CD1c-positive myeloid dendritic cell (primary cell): ENCODE measurements around the gene GFM1.
"Not testable (repeated sequence)": the region's sequence is repeated elsewhere in the genome, so short reads cannot be mapped to it uniquely, and the experiment has no call there.

Experiments used
- DNase-seq: peaks from one replicate; pipeline ENCODE4 v3.0.0-alpha.2; 2016; ENCODE audit errors: extremely low spot score

The GFM1 gene

GRCh38 chr3:158678687-158679086 is 34.4 kb downstream of the GFM1 start:
- no peak for DNase-seq

- no peak for DNase-seq
Measured at GRCh38 chr3:158679547-158680000, 35.2 kb downstream of the GFM1 start.

DNA sequence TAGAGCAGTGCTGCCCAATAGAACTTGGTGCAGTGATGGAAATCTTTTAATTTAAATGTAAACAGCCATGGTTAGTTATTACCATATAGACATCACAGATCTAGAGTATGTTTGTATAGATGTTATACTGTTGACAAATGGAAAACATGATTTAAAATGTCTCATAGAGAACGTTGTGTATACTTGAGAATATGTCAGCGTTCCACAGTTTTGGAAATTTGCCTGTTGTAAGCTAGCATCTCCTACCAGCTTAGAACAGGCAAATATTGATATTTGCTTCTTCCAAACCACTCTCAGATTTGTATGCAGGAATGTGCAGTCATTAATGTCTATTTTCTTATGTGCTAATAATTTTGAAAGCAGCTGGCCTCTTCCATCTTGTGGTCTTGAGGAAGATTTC is 36.5 kb downstream of the GFM1 start:
- DNase-seq: no peak

- no peak for DNase-seq
Measured at GRCh38 chr3:158683230-158683962, 39.1 kb downstream of the GFM1 start.

DNA sequence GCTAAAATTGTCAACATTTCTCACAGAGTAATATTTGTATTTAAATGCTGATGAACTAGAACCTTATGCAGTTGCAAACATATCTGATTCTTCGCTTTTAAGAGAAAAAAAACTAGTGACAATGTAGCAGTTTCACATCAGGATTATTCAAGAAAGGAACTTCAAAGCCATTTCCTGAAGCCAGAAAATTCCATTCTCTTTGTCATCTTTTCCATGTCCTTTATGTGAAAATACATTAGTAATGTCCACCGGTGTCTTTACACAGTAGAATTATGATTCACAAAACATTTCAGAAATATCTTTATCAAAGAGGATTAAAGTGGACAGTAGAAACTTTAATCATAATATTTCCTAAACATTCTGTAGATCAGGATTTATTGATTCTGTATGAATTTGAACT is 40.8 kb downstream of the GFM1 start:
- no peak for DNase-seq

- DNase-seq: not testable (repeated sequence)
Measured at GRCh38 chr3:158693866-158694456, 49.6 kb downstream of the GFM1 start.

DNA sequence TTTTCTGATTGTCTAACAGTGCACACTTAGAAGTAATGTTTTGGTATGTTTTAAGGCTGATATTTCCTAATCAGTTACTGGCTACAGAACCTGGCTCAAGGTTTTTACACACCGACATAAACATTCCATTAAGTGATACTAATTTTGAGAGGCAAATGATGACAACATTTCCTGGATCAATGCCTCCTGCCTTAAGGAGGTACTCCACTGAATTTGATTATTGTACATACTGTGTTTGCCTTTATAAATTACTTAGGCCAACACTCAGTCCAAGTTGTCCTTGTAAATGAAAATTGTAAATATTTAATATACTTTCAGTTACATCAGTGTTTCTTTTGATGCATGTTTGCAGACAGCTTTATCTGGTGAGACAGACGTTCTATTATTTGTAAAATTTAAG is 52.3 kb downstream of the GFM1 start:
- no peak for DNase-seq

DNA sequence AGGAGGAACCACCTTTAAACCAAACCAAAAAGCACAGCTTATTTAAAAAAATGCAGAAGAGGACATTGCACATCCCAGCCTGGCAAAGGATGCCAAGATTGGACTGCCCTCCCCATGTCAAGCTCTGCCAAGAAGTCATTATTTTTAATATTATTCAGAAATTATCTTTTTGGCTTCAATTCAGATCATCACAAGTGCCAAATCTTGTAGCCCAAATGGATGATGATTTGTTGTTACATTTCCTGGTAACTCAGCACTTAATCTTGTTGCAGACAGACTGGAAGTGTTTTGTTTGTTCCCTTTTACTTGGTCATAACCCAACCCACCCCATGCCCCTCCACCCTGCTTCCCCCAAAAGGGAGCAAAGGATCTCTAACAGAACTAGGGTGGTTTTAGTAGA is 56.2 kb downstream of the GFM1 start:
- no peak for DNase-seq

- no peak for DNase-seq
Measured at GRCh38 chr3:158701420-158702065, 57.2 kb downstream of the GFM1 start.

DNA sequence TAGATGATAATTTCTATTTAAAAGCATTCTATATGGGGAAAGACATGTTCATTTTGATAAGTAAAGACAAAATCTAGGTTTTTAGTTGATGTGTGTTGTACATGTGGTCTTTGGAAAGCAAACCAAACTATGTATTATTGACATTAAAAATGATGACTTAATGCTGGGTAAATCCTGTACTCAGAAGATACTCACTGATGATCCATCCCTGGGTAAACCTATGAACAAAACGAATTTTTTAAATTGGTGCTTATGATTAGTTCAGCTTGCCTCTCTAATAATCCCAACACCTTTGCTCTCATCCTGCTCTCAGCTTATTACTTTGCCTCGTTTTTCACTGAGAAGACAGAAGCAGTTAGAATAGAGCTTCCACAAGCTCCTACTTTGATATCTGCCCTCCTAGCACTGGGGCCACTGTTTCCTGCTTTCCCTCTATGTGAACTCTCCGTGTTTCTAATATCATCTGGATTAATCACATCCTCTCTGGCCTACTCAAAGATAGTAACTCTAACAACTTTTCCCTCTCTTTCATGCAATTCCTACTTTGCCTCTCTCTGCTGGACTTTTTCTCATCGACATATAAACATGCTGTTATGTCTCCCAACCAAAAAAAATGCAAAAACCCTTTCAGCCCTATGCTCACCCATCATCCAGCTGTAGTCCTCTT is 58.6 kb downstream of the GFM1 start:
- DNase-seq: no peak

GRCh38 chr3:158703566-158703965 is 59.2 kb downstream of the GFM1 start:
- no peak for DNase-seq

GRCh38 chr3:158709666-158710083 is 65.3 kb downstream of the GFM1 start:
- DNase-seq: no peak

DNA sequence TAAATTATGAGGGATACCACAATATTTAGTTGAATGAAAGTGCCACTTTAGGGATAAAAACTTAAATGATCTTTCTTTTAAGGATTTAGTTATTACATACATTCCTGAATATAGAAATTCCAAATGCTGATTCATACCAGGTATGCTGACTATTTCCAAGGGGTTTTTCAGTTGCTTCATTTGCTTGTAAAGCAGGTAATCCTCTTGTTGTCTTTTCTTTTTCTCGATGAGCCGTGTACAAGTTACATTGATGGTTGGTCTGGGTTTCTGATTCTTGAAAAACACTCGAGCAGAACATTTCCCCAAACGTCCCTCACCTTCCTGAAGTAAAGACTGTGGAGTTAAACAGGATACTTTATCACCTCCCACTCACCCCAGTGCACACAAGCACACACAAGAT is 66.3 kb downstream of the GFM1 start:
- no peak for DNase-seq

DNA sequence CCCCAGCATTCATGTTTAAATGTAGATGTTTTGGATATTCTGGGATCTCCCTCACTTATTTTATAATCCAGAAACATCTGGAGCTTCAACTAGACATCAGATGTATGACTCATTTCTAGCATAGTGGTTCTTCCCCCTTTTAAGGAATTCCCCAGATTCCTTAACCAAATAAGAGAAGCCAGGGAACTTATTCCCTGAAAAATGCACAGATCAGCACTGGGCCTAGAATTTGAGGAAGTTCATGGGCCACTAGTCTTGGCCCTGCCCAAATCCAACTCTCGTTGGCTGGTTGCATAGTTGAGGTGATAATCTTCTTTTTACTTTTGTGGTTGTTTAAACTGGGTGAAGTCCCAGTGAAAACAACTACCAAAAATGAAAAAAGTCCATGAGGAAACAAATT is 67.6 kb downstream of the GFM1 start:
- peak; percentile 77 for DNase-seq

DNA sequence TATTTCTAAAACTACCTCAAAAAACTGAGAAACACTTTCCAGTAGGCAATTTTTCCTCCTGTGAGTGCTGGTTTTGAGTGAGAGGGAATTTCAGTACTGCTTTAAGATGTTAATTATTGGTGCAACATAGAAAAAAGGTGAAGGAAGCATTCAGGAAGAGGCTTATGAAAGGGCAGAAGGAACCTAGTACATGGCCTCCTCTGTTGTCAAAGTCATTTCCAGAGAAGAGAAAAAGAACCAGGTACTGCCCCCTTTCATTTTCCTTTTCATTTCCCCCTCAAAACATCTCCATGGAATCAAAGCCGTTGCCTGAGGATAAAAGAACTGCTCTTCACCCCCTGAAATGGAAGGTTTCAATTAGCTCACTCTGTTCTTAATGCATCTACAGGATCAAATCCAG is 68.1 kb downstream of the GFM1 start:
- DNase-seq: no peak

DNA sequence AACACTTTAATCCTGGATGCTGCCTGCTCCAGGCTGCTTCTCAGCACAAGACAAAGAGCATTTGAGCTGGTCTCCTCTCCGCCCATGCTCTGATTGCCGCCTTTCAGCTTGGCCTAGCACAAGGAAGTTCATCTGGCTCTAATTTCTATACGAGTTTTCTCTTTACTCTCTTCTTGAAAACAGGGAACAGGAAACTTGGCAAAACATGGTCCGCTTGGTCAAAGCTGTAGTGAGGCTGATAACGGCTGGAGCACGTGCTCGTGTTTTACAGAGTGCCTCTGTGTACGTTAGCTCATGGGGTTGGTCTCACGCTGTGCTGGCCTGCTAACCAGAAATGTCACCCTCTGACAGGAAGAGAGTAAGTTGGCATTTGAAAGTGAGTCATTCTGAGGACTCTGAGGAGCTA is 68.8 kb downstream of the GFM1 start:
- DNase-seq: peak; percentile 62

DNA sequence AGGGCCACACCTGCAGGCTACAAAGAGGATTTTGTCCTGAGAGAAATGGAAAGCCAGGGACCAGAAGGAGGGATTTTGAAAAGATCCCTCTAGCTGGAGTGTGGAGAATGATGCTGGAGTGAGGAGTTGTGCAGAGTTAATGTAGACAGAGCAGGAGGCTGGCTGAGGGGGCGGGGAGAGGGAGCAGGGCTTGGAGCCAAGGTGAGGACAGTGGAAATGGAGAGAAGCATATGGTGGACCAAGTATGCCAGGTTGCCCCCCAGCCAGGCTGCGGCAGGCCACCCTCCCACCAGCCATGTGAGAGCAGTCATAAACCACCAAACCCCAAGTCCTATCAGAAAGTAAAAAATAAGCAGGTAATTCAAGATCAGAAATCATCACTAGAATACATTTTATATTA is 73.2 kb downstream of the GFM1 start:
- no peak for DNase-seq

DNA sequence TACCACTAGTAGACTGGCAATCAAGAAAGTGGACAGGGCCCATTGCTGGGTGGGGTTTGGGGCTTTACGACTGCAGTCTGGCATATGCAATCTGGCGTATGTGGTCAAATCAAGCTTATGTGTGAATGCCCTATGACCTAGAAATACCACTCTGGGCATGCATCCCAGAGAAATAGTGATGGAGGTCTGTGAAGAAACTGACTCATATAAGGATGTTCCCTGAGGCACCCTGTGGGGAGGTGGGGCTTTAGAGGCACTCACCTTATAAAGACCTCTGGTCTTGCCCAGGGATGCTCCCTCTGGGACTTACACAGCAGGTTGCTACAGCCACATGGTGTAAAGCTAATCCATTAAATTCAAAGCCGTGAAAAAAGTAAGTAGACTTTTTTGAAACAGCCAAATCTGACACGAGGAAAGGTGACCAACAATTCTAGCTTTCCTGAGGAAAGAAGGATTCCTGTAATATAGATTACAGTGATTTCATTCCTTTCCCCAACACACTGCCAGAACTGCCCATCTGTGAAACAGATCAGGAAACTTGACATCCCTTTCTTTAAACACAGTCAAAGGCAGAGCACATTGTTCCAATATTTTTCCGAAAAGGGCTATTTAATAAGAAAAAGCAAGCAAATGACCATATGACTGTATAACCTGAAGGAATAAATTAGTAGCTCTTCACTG is 74.3 kb downstream of the GFM1 start:
- no peak for DNase-seq

GRCh38 chr3:158722108-158722507 is 77.8 kb downstream of the GFM1 start:
- DNase-seq: no peak

DNA sequence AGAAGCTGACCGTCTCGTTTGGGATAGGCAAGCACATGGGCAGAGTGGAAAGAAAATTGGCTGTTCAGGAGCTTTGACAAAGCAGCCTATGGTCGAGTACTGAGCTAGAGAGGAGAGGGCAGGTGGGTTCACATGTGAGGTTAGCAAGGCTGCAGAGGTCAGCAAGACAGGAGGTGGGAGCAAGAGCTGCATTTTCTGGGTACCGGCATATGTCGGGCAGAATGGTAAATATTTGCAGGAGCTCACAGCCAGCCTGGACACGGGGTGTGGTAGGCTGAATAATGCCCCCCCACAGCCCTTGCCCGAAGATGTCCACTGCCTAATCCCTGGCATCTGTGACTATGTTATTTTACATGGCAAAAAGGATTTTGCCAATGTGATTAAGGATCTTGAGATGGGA is 79.7 kb downstream of the GFM1 start:
- DNase-seq: no peak

GRCh38 chr3:158725348-158726011 is 81.2 kb downstream of the GFM1 start:
- no peak for DNase-seq
